GM12874 (cell line): ENCODE measurements around the gene SMC3.

Source experiments
- TF ChIP-seq, protein P1 (sequence below): IDR thresholded peaks from 2 replicates; pipeline ENCODE4 v1.5.1; 2011; ENCODE audit warnings: low read depth, mild to moderate bottlenecking, control low read depth, low read length, moderate library complexity; ENCODE audit not compliant: insufficient read depth

The SMC3 gene

DNA sequence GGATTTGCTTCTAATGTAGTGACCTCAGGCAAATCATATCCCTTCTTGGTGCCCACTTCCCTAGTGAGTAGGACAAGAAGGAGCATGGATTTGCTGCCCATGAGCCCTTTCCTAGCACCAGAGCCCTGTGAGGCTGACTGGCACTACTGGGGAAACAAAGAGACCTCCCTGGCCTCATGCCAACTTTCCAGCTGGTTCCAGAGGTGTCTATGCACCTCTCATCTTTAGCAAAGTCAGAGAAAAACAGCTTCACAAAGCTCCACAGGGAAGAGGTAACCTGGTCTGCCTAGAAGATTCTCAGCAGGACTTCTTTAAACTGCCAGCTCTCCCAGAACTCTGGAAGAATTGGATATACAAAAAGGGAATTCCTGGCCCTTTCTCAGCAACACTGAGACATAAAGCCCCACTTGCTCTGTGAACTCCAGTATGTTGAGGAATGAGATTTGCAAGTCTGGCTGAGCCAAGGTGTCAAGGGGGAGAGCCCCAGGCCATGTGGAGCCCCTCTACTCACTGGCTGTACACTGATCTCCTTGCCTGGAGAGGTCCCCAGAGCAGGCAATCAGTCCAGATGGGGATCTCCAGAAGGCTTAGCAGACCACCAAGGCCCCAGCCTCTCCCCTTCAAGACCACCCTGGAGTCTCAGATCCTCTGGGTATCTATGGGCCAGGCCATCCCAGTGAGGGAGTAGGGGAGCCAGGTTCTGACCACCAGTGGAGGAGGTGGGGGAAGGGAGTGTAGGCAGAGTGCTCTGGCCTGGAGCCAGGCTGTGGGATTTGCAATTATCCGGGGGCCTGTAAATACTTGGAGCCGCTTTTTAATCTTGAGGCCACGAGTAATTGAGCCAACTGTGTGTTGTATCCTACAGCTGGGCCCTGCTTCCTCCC is 52.3 kb downstream of the SMC3 start:
- TF ChIP-seq, protein P1, sequence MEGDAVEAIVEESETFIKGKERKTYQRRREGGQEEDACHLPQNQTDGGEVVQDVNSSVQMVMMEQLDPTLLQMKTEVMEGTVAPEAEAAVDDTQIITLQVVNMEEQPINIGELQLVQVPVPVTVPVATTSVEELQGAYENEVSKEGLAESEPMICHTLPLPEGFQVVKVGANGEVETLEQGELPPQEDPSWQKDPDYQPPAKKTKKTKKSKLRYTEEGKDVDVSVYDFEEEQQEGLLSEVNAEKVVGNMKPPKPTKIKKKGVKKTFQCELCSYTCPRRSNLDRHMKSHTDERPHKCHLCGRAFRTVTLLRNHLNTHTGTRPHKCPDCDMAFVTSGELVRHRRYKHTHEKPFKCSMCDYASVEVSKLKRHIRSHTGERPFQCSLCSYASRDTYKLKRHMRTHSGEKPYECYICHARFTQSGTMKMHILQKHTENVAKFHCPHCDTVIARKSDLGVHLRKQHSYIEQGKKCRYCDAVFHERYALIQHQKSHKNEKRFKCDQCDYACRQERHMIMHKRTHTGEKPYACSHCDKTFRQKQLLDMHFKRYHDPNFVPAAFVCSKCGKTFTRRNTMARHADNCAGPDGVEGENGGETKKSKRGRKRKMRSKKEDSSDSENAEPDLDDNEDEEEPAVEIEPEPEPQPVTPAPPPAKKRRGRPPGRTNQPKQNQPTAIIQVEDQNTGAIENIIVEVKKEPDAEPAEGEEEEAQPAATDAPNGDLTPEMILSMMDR = no peak

DNA sequence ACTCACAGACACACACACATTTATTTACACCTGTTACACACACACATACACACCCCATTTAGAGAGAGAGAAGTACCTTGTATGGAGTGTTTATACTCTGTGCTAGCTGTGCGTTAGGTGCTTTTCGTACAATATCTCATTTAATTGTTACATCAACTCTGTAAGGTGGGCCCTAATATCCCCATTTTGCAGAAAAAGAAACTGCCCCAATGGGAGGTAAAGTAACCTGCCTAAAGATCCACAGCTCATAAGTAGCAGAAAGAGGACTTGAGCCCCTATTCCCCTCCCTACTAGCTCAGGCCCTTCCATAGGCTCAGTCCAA is 52.9 kb downstream of the SMC3 start:
- TF ChIP-seq, protein P1 = no peak

DNA sequence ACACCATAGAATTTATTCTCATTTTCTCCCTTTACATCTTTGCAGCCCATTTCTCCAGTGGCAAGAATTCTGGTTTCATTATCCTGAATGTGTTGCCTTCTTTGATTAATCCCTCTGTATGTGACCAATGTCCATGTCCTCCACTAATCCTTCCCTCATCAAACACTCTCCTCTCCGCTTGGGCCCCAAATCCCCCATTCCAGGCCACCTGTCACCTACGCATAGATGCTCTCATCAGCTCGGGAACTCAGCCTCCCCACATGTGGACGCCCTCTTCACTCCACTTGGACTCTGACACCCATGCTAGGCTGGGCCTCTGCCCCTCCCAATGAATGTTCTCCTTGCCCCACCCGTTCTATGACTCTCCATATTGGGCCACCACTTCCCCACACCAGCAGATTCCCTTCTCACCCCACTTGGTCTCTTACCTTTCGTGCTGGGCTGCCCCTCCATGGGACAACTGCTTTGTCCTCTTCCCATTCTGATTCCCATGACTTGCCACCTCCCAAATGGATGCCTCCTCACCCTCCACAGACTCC is 57.9 kb downstream of the SMC3 start:
- TF ChIP-seq, protein P1 = no peak

DNA sequence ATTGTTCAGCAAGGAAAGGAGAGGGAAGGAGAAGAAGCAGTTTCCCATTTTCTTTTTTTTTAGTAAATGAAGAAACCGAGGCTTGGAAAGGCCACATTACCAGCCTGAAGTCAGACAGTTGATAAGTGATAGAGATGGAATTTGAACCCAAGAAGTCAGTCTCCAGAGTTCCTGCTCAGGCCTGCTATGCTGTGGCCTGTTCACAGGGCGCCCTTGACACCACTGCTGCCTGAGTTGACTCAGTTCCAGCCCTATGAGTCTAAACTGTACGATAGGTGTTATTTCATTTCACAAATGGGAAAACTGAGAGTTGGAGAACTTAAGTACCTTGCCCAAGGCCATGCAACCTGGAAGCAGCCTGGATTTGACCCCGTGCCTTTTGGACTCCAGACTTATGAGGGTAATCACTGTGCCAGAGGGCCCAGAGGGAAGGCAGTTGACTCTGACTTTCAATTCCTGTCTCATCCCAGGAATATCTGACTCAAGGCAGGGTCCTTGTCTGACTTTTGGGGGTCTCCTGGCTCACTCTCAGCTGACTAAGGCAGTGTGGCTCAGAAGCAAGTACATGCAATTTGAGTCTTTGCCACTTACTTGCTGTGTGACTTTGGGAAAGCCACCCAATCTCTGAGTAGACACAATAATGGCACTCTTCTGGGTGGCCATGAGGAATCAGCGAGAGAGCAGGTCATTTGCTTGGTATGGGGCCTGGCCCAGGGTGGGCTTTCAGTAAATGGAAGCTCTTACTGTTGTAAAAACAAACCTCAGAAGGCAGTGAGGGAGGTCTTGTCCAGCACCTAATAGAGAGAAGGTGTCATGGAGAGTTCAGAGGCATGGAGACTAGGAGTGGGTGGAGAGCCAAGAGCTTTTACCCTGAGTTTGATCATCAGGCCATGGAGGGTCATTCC is 58.7 kb downstream of the SMC3 start:
- TF ChIP-seq, protein P1 = no peak

DNA sequence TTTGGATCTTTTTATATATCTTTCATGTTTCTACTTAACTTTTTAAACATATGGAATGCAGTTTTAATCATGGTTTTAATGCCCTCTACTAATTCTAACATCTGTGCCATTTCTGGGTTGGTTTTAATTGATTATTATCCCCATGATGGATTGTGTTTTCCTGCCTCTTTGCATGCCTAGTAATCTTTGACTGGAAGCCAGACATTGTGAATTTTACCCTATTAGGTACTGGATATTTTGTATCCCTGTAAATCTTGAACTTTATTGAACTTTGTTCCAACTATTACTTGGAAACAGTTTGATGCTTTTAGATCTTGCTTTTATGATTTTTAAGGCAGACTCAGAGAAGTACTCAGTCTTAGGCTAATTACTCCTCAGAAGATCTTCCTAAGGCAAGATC is 60.7 kb downstream of the SMC3 start:
- TF ChIP-seq, protein P1 = no peak

DNA sequence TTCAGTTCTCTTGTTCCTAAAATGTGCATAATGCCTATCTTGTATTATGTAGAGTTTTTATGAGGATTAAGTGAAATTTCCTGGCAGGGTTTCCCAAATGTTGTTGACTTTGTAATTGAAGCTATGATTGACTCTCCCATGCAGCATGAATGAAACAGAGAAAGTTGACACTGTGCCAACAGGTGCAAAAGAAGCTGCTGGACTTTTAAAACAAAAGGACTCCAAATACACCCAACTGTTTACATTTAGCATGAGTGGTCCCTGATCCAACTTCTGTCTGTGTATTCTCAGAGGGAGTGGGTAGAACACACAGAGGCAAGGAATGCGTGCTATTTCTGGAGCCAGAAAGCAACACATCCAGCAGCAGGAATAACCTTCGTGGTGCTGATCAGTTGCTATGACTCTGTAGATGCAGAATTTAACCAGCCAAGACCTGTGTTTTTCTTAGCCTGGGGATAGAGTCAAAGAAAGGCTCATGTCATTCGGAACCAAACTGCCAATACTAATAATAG is 62.2 kb downstream of the SMC3 start:
- TF ChIP-seq, protein P1 = no peak

DNA sequence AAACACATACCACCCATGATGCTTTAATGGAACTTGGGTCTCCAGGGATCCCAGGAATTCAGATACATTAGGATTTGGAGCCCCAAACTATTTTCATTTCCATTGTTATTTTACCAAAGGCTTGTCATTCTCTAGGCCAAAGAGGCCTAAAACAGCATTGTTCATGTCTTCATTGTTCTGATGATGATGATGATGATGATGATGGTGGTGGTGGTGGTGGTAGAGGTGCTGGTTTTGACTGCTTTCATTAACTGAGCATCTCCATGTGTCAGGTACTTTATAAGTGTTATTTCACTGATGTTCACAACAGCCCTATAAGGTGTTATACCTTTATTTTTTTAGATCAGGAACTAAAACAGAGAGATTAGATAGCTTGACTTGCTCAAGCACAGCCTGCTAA is 64.4 kb downstream of the SMC3 start:
- TF ChIP-seq, protein P1 = no peak
